HG03139 (cell line): ENCODE data around the gene ZBED3.

Experiments used
- ATAC-seq: cut with Tn5 transposase; IDR thresholded peaks from one replicate; pipeline ENCODE4 v1.9.1; 2021; ENCODE audit not compliant: unreplicated experiment

ZBED3 gene

GRCh38 chr5:77077829-77078176 is 9.3 kb downstream of the ZBED3 start:
- no peak for ATAC-seq

- peak; percentile 81 for ATAC-seq
Measured at GRCh38 chr5:77076961-77077828, 9.9 kb downstream of the ZBED3 start.

- ATAC-seq, result no peak
Measured at GRCh38 chr5:77074745-77075144, 12.3 kb downstream of the ZBED3 start.

- ATAC-seq, result no peak
Measured at GRCh38 chr5:77073667-77074066, 13.4 kb downstream of the ZBED3 start.

- ATAC-seq, result peak; percentile 74
Measured at GRCh38 chr5:77066823-77067442, 20.2 kb downstream of the ZBED3 start.

GRCh38 chr5:77066184-77066583 is 20.9 kb downstream of the ZBED3 start:
- ATAC-seq, result peak; percentile 11

GRCh38 chr5:77065256-77065655 is 21.8 kb downstream of the ZBED3 start:
- ATAC-seq, result no peak

GRCh38 chr5:77064040-77064439 is 23.0 kb downstream of the ZBED3 start:
- no peak for ATAC-seq

- ATAC-seq, result no peak
Measured at GRCh38 chr5:77046416-77047073, 40.5 kb downstream of the ZBED3 start.

- ATAC-seq, result no peak
Measured at GRCh38 chr5:77035950-77036349, 51.1 kb downstream of the ZBED3 start.

GRCh38 chr5:77033338-77033737 is 53.7 kb downstream of the ZBED3 start:
- ATAC-seq, result no peak

- no peak for ATAC-seq
Measured at GRCh38 chr5:77032635-77033034, 54.5 kb downstream of the ZBED3 start.

- no peak for ATAC-seq
Measured at GRCh38 chr5:77031891-77032290, 55.2 kb downstream of the ZBED3 start.

GRCh38 chr5:77030097-77031071 is 56.7 kb downstream of the ZBED3 start, which contains the start of gene AGGF1:
Gene AGGF1 (plus strand): TSS chr5:77030404. CDS start chr5:77030767, 363 bp downstream.
- peak; percentile 98 for ATAC-seq

GRCh38 chr5:77029376-77029885 is 57.7 kb downstream of the ZBED3 start:
- no peak for ATAC-seq

GRCh38 chr5:77028631-77029375 is 58.3 kb downstream of the ZBED3 start:
- ATAC-seq, result no peak

- no peak for ATAC-seq
Measured at GRCh38 chr5:77024490-77024889, 62.6 kb downstream of the ZBED3 start.

GRCh38 chr5:77022511-77023417 is 64.3 kb downstream of the ZBED3 start:
- no peak for ATAC-seq
